HG03045 (cell line): ENCODE data around the gene NME5.

ENCODE experiments used
- ATAC-seq: cut with Tn5 transposase; IDR thresholded peaks from one replicate; pipeline ENCODE4 v1.9.1; 2021; ENCODE audit warnings: mild to moderate bottlenecking, moderate library complexity; ENCODE audit not compliant: unreplicated experiment

Gene NME5

DNA sequence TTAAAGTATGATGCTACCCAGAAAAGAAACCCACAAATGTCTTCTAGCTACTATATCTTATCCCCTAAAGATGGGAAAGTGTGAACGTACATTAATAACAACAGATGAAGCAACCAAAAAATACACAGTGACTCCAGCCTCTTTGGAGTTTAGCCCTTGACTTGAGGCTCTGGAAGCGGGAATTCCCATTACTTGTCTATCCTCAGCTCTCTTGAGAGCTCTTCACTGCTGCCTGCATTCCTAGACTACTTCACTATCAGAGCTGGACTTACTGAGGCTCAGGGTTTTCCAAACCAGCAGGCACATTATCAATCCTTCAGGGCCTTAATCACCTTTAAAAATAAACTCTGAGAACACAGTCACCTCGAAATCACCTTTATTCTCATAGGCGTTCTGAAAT lies 1.0 kb upstream of the NME5 start:
- no peak for ATAC-seq

DNA sequence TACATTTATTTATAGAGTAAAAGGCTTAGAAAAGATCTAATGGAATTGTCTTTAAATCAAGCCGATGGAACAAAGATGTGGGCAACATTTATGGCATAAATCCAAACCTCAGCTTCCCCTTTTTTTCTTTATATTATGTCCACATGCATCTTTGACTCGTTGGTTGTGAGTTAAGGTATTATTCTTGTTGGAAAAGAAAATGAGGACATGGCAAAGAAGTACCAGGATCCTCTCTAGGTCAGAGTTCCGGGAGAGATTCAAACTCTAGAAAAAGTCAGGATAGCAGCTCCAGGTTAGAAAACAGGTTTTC lies 508 bp upstream of the NME5 start:
- ATAC-seq = no peak

GRCh38 chr5:138132543-138132942 lies 6.7 kb downstream of the NME5 start:
- ATAC-seq = no peak

- no peak for ATAC-seq
Observed at GRCh38 chr5:138129347-138129746, 9.9 kb downstream of the NME5 start.

DNA sequence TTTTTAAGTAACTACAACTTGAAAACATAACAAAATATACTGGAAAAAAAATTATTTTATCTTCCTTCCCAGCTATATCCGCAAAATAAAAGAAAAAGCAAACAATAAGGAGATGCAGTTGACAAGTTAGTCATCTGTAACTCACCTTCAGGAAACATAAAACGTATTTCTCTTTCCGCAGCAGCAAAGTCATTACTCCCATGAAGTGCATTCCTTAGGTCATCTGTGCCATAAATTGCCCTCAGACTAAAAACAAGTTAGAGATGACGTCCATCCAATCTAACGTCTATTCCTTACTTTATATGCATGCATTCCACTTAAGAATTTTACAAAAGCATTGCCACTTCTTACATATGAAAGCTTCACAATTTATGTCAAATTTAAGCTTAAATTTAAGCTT lies 10.9 kb downstream of the NME5 start:
- ATAC-seq = no peak

DNA sequence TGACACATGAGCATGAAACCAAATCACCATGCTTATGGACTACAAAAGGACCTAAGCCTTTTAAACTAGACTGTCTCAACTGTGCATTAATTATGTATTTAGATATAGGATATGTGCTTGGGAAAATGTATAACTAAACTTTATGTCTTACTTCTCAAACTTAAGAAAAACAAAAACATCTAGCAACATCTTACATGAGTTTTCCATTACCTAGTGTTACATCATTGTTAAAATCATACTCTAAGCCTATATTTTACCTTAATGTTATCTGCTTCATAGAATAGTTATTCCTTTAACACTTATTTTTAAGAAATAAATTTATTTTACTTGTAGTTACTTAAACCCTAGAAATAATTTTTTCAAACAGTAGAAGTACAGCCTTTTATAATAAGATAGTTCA lies 24.0 kb downstream of the NME5 start:
- ATAC-seq = no peak

DNA sequence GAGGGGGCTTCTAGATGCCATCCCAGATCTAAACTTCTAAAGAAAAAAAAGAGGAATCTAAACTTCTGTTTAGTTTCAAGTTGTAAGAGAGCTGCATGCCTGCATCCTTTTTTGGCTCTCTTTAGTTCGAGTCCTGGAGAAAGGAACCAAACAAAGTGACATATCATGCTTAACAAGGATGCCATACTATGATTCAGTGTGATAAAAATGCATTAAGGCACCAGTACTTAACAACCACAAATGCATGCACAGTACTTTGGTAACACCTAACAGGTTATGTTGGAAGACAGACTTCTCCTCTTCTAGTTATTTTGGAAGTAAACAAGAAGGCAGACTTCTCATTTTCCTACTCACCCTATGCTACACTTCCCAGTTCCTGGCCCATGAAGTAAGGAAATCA lies 27.3 kb downstream of the NME5 start:
- ATAC-seq = no peak

GRCh38 chr5:138111181-138111580 lies 28.0 kb downstream of the NME5 start:
- no peak for ATAC-seq

DNA sequence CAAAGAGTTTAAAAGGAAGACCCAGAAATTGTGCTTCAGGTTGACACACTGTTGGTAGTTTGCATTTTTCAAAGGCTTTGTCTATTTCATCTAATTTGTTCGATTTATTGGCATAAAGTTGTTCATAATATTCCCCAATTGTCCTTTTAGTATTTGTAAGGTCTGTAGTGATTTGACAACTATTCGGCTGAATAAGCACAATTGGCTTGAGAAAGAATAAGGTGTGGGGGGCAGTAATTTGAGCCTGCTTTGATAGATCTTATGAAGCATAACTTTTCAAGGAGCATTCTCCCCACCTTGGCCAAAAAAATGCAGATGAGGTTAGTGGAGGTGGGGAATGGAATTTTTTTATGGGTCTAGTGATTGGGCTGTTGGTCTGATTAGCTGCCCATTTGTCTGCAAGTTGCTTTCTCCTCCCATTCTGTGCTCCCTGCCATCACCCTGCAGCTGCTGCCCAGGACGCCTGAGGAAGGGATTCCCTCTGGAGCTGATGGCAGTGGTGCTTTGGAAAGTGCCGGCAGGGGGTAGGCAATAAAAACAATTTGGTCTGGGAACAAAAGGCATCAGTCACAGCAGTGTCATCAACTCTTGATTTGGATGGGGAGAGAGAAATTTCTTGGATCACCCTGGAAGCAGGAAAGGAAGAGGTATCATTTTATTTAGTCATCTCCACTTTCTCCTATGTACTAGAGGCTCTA lies 28.8 kb downstream of the NME5 start:
- ATAC-seq = no peak

DNA sequence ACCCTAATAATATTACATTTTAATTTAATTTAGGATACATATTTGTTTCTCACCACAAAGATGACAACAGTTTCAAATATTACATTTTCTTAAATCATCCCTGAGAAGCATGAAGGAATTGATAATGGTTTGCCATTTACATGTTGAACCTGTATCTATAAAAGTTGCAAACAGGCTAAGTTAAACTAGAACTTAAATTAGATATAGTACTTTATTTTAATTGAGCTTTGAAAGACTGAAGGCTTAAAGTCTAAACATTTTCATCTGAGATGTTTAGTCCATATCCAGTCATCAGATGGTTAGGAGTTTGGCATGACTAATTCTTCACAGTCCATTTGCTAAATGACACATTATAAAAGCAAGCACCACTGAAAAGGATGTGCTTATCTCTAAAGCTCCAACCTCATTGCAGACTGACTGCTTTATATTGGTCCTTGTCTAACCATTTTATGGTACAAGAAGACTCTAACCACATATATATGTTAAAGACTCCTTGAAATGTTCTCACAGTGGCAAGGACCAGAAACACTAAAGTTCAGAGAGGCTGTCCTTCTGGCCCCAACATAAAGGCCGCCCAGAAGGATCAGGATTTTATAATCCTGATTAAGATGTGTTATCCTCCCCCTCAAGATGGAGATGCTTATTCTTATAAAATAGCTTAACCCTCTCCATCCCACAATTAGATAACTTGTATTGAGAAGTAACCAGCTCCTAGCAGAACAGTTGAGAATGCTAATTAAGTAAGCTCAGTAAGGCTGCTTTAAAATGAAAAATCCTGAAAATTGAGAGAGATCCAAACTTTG lies 29.6 kb downstream of the NME5 start:
- ATAC-seq = no peak

GRCh38 chr5:138107213-138107612 lies 32.0 kb downstream of the NME5 start:
- no peak for ATAC-seq

DNA sequence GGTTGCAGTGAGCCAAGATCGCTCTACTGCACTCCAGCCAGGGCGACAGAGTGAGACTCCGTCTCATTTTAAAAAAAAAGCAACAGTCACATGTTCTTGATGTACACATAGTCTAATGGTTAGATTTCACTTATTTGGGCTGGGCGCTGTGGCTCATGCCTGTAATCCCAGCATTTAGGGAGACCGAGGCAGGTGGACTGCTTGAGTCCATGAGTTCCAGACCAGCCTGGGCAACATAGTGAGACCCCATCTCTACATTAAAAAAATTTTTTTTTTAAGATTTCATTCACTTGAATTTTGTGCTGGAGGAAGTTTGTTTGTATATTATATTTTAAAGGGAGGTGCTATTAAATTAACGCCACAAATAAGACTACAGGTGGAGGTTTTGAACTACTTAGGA lies 33.5 kb downstream of the NME5 start:
- no peak for ATAC-seq

DNA sequence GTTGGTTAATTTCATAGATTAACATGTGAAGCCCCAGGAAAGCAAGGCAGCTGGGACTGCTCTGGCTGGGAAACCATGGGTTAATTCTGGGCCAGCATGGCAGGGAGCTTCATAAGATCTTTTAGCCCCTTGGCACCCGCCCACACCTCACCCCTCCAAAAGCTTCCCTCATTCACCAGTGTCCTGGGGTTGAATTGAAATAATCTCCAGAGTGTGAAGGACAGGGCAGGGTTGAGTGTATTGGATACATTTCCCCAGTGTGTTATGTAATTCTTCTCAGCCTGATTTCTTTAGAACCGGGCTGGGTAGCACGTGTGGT lies 36.0 kb downstream of the NME5 start:
- no peak for ATAC-seq

- no peak for ATAC-seq
Observed at GRCh38 chr5:138102454-138103318, 36.5 kb downstream of the NME5 start.

GRCh38 chr5:138096997-138097828 lies 42.0 kb downstream of the NME5 start:
- ATAC-seq = no peak

DNA sequence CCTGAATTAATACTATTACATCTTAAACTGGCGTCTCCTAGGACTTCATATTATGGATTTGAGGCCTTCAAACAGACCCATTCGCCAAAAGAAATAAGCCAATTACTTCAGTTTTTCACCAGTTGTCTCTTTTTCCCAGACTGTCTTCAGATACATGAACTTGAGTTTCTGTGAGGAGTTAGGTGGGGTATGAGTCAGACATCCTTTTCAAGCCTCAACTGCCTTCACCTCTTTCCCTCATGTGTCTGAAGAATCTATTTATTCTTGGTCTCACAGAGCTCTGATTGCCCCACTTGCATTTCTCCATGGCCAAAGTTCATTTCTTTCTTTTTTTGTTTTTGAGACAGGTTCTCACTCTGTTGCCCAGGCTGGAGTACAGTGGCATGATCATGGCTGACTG lies 42.9 kb downstream of the NME5 start:
- no peak for ATAC-seq

DNA sequence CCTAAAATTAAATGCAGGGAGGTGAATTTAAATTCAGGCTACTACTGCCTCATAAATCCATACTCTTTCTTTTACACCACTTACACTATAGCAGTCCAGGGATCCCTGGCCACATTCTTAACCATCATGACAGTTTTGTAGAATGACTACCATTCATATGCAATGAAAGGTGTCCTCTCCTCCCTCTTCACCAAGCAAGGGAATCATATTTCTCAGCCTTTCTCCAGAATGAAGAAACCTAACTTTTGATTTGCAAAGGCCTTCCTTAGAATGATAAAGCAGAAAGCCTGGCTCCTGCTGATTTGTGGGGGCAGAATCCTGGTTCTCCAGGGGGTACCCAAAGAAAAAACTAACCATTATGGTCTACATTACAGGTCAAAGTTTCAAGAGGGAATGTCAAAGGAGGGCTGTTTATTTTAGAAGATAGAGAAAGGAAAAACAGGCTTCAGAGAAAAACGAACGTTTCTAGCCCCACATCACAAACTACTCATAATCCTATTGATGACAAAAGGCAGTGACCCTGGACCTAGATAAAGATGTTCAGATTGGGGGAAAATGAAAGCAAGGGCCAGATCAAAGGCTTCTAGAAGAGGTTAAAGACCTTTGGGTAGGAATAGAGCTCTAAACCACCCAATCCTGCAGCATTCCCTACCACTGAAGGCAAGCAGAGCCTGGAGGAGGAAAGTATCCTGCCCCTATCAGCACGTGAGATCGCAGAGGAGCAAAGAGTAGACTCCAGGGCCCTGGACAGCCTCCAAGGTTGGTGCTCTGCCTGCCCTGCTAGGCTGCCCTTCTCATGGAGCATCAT lies 43.9 kb downstream of the NME5 start:
- ATAC-seq = no peak

GRCh38 chr5:138093036-138093435 lies 46.2 kb downstream of the NME5 start:
- ATAC-seq = no peak

GRCh38 chr5:138092301-138092700 lies 46.9 kb downstream of the NME5 start:
- no peak for ATAC-seq

DNA sequence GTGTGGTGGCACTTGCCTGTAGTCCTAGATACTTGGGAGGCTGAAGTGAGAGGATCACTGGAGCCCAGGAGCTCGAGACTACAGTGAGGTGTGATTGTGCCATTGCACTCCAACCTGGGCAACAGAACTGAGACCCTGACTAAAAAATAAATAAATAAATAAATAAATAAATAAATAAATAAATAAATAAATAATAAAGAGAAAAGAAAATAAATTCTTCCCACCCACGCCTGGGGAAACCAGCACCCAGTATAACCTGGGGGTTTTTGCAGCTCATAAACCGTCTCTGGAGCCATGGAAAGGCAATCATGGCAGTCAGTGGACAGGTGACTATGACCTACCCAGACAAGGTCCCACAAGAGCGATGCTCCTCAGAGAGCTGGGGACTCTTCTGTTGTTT lies 47.5 kb downstream of the NME5 start:
- ATAC-seq = no peak
